GM12801 (cell line): ENCODE results near the gene VSX2.

Source experiments
- CTCF ChIP-seq: IDR thresholded peaks from one replicate; pipeline ENCODE4 v1.5.1; 2011; ENCODE audit warnings: control low read depth; ENCODE audit not compliant: insufficient read length; ENCODE audit errors: extremely low read depth

Gene VSX2

GRCh38 chr14:74238974-74239847 lies at the start of gene VSX2:
Gene VSX2, plus strand, starts transcription at chr14:74239449. Its CDS starts 113 bp downstream, at chr14:74239562.
- no peak for TF ChIP-seq CTCF

- TF ChIP-seq CTCF: no peak
Measured at GRCh38 chr14:74190927-74191575, 48.2 kb upstream of the VSX2 start.

- TF ChIP-seq CTCF: no peak
Measured at GRCh38 chr14:74194506-74195274, 44.6 kb upstream of the VSX2 start.

GRCh38 chr14:74195623-74196022 lies 43.6 kb upstream of the VSX2 start:
- no peak for TF ChIP-seq CTCF

GRCh38 chr14:74198441-74199234 lies 40.6 kb upstream of the VSX2 start:
- no peak for TF ChIP-seq CTCF

GRCh38 chr14:74202113-74202512 lies 37.1 kb upstream of the VSX2 start:
- no peak for TF ChIP-seq CTCF

- TF ChIP-seq CTCF: no peak
Measured at GRCh38 chr14:74203639-74204038, 35.6 kb upstream of the VSX2 start.
